K562 (cell line): ENCODE data around the gene ALDH6A1. TPM values are rescaled to one million over a fixed set of nuclear protein-coding genes. Genes with fewer than 3 reads are reported as not detected.

Experiments
- ARNT ChIP-seq, 2 experiments: fragments of 450-650 bp; IDR thresholded peaks; 2 replicates each; pipeline ENCODE4 v1.6.1; 2016; ENCODE audit warnings: mild to moderate bottlenecking in 1 of 2
- BMI1 ChIP-seq: fragments of 150-350 bp; IDR thresholded peaks from 2 replicates; pipeline ENCODE4 v1.6.1; 2014; ENCODE audit warnings: low read length
- ETV1 ChIP-seq: fragments of 450-650 bp; conservative IDR thresholded peaks from 2 replicates; pipeline ENCODE4 v1.6.1; 2016; ENCODE audit warnings: missing genetic modification characterization, control low read depth, low read depth, missing compliant biosample characterization
- FOXJ3 ChIP-seq: sonication (generic); formaldehyde crosslinking; IDR thresholded peaks from 2 replicates; pipeline ENCODE4 v1.4.0; 2020; ENCODE audit warnings: mild to moderate bottlenecking, missing genetic modification reagents
- KDM4B ChIP-seq, 2 experiments: fragments of 450-650 bp in 1 of 2; sonication (generic) in 1 of 2; IDR thresholded peaks; 2 replicates each; pipeline ENCODE4 v1.6.1; 2016 to 2017; ENCODE audit warnings: borderline replicate concordance in 2 of 2, antibody characterized with exemption in 1 of 2, low read depth in 1 of 2, mild to moderate bottlenecking in 1 of 2
- PHB2 ChIP-seq: fragments of 450-650 bp; IDR thresholded peaks from 2 replicates; pipeline ENCODE4 v1.6.1; 2017; ENCODE audit warnings: low read depth
- SAFB2 ChIP-seq: fragments of 200-400 bp; formaldehyde crosslinking; IDR thresholded peaks from 2 replicates; pipeline ENCODE4 v1.6.1; 2018; ENCODE audit warnings: borderline replicate concordance, low read length, low read depth, moderate library complexity; ENCODE audit not compliant: severe bottlenecking
- SMARCC2 ChIP-seq: fragments of 450-650 bp; IDR thresholded peaks from 2 replicates; pipeline ENCODE4 v1.6.1; 2017; ENCODE audit warnings: antibody characterized with exemption, moderate library complexity, mild to moderate bottlenecking, low read depth
- SP1 ChIP-seq: sonication (generic); formaldehyde crosslinking; IDR thresholded peaks from 2 replicates; pipeline ENCODE4 v1.8.1; 2022; ENCODE audit warnings: mild to moderate bottlenecking, missing genetic modification reagents
- SRF ChIP-seq, 2 experiments: fragments of 250-450, 450-650 bp in 1 of 2; sonication (Bioruptor Pico) in 1 of 2; sonication (generic) in 1 of 2; formaldehyde crosslinking; IDR thresholded peaks; 2 replicates each; pipeline versions ENCODE4 v1.5.0 to v1.5.1; 2020 to 2022; ENCODE audit warnings: mild to moderate bottlenecking in 1 of 2, missing genetic modification reagents in 1 of 2
- TCFL5 ChIP-seq: fragments of 250-450 bp; sonication (Bioruptor Pico); conservative IDR thresholded peaks from 2 replicates; pipeline ENCODE4 v1.6.1; 2021; ENCODE audit warnings: mild to moderate bottlenecking, moderate library complexity, matching md5 sums
- YBX1 ChIP-seq: fragments of 450-650 bp; IDR thresholded peaks from 2 replicates; pipeline ENCODE4 v1.7.1; 2016; ENCODE audit warnings: mild to moderate bottlenecking
- ZBTB49 ChIP-seq: sonication (generic); formaldehyde crosslinking; IDR thresholded peaks from 2 replicates; pipeline ENCODE4 v1.8.0; 2022; ENCODE audit warnings: missing genetic modification reagents, mild to moderate bottlenecking, borderline replicate concordance
- ZC3H8 ChIP-seq: fragments of 450-650 bp; IDR thresholded peaks from 2 replicates; pipeline ENCODE4 v1.6.1; 2017
- ZNF232 ChIP-seq: sonication (generic); formaldehyde crosslinking; IDR thresholded peaks from 2 replicates; pipeline ENCODE4 v1.8.0; 2022; ENCODE audit warnings: mild to moderate bottlenecking, missing genetic modification reagents
- ZNF280B ChIP-seq: fragments of 250-450 bp; sonication (Bioruptor Pico); IDR thresholded peaks from 2 replicates; pipeline ENCODE4 v1.5.1; 2021; ENCODE audit warnings: mild to moderate bottlenecking
- ZNF507 ChIP-seq: conservative IDR thresholded peaks from 2 replicates; pipeline ENCODE4 v1.6.1; 2017; ENCODE audit warnings: missing genetic modification characterization, missing compliant biosample characterization
- ZNF561 ChIP-seq: fragments of 450-650 bp; formaldehyde crosslinking; conservative IDR thresholded peaks from 2 replicates; pipeline ENCODE4 v1.4.0; 2020; ENCODE audit warnings: mild to moderate bottlenecking, moderate library complexity
- ZNF589 ChIP-seq: fragments of 200-800 bp; sonication (Bioruptor generic); IDR thresholded peaks from 2 replicates; pipeline ENCODE4 v1.6.1; 2016; ENCODE audit warnings: low read depth, missing genetic modification characterization, missing compliant biosample characterization
- ZNF592 ChIP-seq: fragments of 450-650 bp; IDR thresholded peaks from 2 replicates; pipeline ENCODE4 v1.6.1; 2017; ENCODE audit warnings: antibody characterized with exemption, mild to moderate bottlenecking
- polyA plus RNA-seq, 8 experiments: library from polyadenylated mRNA; depleted of rRNA in 4 of 8; stranded (reverse) in 5 of 8; unstranded in 3 of 8; fragments of >200 nt; fragmentation: Nextera tagmentation in 2 of 8; fragmentation: Illumina TruSeq in 1 of 8; extraction: Ambion mirVana in 2 of 8; extraction: Trizol in 1 of 8; gene quantifications; 2 replicates each; pipeline versions ENCODE4 v1.2.1 to v1.2.3, GENCODE V29; 2011 to 2014; ENCODE audit warnings: inconsistent platforms in 1 of 8, missing spikeins in 1 of 8
- total RNA-seq, 7 experiments: library from RNA; depleted of rRNA in 6 of 7; stranded (reverse); fragments of >200 nt in 6 of 7; fragmentation: Illumina TruSeq in 2 of 7; extraction: Trizol in 2 of 7; gene quantifications; 2 replicates each; pipeline versions ENCODE4 v1.2.1 to v1.2.3, GENCODE V29; 2011 to 2021; ENCODE audit warnings: low replicate concordance in 1 of 7

ALDH6A1 gene
- total and polyA plus RNA-seq, 9 of the 15 experiments (the other 6 are each of a cell fraction or from before 2014, with no cell fraction given), result 3.1 to 11.5 (median 4.6) TPM

- peak; percentile 46; the same call in 1 of the 2 replicates for TF ChIP-seq ZNF592
- no peak for TF ChIP-seq SAFB2
- TF ChIP-seq ZNF232 (CRISPR knock-in tag), result no peak
- TF ChIP-seq ZNF507 (tag), result no peak
- TF ChIP-seq PHB2, result no peak
- no peak for TF ChIP-seq TCFL5 (CRISPR knock-in tag)
- TF ChIP-seq ETV1 (tag), result no peak
- no peak for TF ChIP-seq SMARCC2
- TF ChIP-seq YBX1, result no peak
- TF ChIP-seq BMI1, result no peak
- TF ChIP-seq ZBTB49 (CRISPR knock-in tag), result no peak
- TF ChIP-seq ZNF280B (CRISPR knock-in tag), result no peak
- TF ChIP-seq ARNT (IDR thresholded peaks at IDR 0.05), result no peak
- TF ChIP-seq ZC3H8, result no peak
- TF ChIP-seq KDM4B (IDR thresholded peaks at IDR 0.05; ENCODE audit: borderline replicate concordance in 2 of 2, low read depth in 1 of 2), result no peak
- TF ChIP-seq ZNF561, result no peak
- TF ChIP-seq ZNF589 (CRISPR knock-in tag), result no peak
- peak; percentile 58; the same call in 1 of the 2 replicates for TF ChIP-seq SP1 (CRISPR knock-in tag)
- TF ChIP-seq SRF (CRISPR knock-in tag; IDR thresholded peaks at IDR 0.05), result no peak
- no peak for TF ChIP-seq FOXJ3 (CRISPR knock-in tag)
These were observed 65.5 kb downstream of the ALDH6A1 start, which contains the start of the genes BBOF1 and ENTPD5 (continued) for GRCh38 chr14:74018586-74019407.
